Measurements from ENCODE around the gene NDOR1.

NDOR1 gene

GRCh38 chr9:137227853-137228505 lies 22.5 kb downstream of the NDOR1 start:
- H3K27ac ChIP-seq (ENCODE audit: low read depth, low read length): no peak overlapping the region
- peaks cover 5% of the 10 kb centered on the region for H3K4me1 ChIP-seq (ENCODE audit: insufficient read depth, low read length)
- H3K36me3 ChIP-seq (ENCODE audit: insufficient read depth, low read length): no peaks in the 10 kb centered on the region
- no peak overlapping the region for H3K9ac ChIP-seq (ENCODE audit: low read length)
- peaks cover 4 to 59% of the 10 kb centered on the region in 2 donors for H3K27me3 ChIP-seq (ENCODE audit: control insufficient read depth in 1 of 2, insufficient read depth in 2 of 2, low read length in 2 of 2)
- no peak overlapping the region for H3K4me3 ChIP-seq (ENCODE audit: low read depth in 1 of 2, low read length in 2 of 2)
- no peaks in the 10 kb centered on the region for H3K9me3 ChIP-seq (ENCODE audit: low read length)

- H3K4me3 ChIP-seq (ENCODE audit: low read depth in 1 of 2, low read length in 2 of 2): no peak overlapping the region
- peaks cover 4 to 64% of the 10 kb centered on the region in 2 donors for H3K27me3 ChIP-seq (ENCODE audit: control insufficient read depth in 1 of 2, insufficient read depth in 2 of 2, low read length in 2 of 2)
- no peaks in the 10 kb centered on the region for H3K36me3 ChIP-seq (ENCODE audit: insufficient read depth, low read length)
- no peak overlapping the region for H3K9ac ChIP-seq (ENCODE audit: low read length)
- peaks cover 5% of the 10 kb centered on the region for H3K4me1 ChIP-seq (ENCODE audit: insufficient read depth, low read length)
- H3K27ac ChIP-seq (ENCODE audit: low read depth, low read length): no peak overlapping the region
- H3K9me3 ChIP-seq (ENCODE audit: low read length): no peaks in the 10 kb centered on the region
Observed at GRCh38 chr9:137228506-137228967, 23.0 kb downstream of the NDOR1 start.

- Histone ChIP-seq H3K4me1 (ENCODE audit: insufficient read depth, low read length) (peaks cover under 1% of the 10 kb centered on the region), H3K27ac (ENCODE audit: low read depth, low read length) (no peak overlapping the region)
Observed at GRCh38 chr9:137228968-137229896, 23.7 kb downstream of the NDOR1 start.

GRCh38 chr9:137229903-137230704 lies 24.6 kb downstream of the NDOR1 start:
- Histone ChIP-seq H3K27me3 (ENCODE audit: control insufficient read depth in 1 of 2, insufficient read depth in 2 of 2, low read length in 2 of 2) (peaks cover 4 to 65% of the 10 kb centered on the region in 2 donors), H3K4me3 (ENCODE audit: low read depth in 1 of 2, low read length in 2 of 2) (no peak overlapping the region), H3K36me3 (ENCODE audit: insufficient read depth, low read length) (no peaks in the 10 kb centered on the region), H3K9me3 (ENCODE audit: low read length) (no peaks in the 10 kb centered on the region), H3K9ac (ENCODE audit: low read length) (no peak overlapping the region), H3K27ac (ENCODE audit: low read depth, low read length) (no peak overlapping the region), H3K4me1 (ENCODE audit: insufficient read depth, low read length) (no peaks in the 10 kb centered on the region)

More at GRCh38 chr9:137228968-137229896, 23.7 kb downstream of the NDOR1 start:
- no peaks in the 10 kb centered on the region for H3K36me3 ChIP-seq (ENCODE audit: insufficient read depth, low read length)
- peaks cover 4 to 64% of the 10 kb centered on the region in 2 donors for H3K27me3 ChIP-seq (ENCODE audit: control insufficient read depth in 1 of 2, insufficient read depth in 2 of 2, low read length in 2 of 2)
- no peaks in the 10 kb centered on the region for H3K9me3 ChIP-seq (ENCODE audit: low read length)
- no peak overlapping the region for H3K9ac ChIP-seq (ENCODE audit: low read length)
- H3K4me3 ChIP-seq (ENCODE audit: low read depth in 1 of 2, low read length in 2 of 2): no peak overlapping the region

- Histone ChIP-seq H3K9ac (ENCODE audit: low read length) (no peak within 1 kb of the TSS), H3K36me3 (ENCODE audit: insufficient read depth, low read length) (no peaks in the 10 kb centered on the region), H3K4me3 (ENCODE audit: low read depth in 1 of 2, low read length in 2 of 2) (no peak within 1 kb of the TSS), H3K27me3 (ENCODE audit: control insufficient read depth in 1 of 2, insufficient read depth in 2 of 2, low read length in 2 of 2) (peaks cover 4 to 72% of the 10 kb centered on the region in 2 donors), H3K9me3 (ENCODE audit: low read length) (no peaks in the 10 kb centered on the region), H3K27ac (ENCODE audit: low read depth, low read length) (no peak within 1 kb of the TSS), H3K4me1 (ENCODE audit: insufficient read depth, low read length) (peaks cover 6% of the 10 kb centered on the region)
Observed at GRCh38 chr9:137230705-137231371, 25.3 kb downstream of the NDOR1 start, which contains the start of gene SLC34A3. SLC34A3 (plus strand) TSS chr9:137230901; CDS start chr9:137231703, 802 bp downstream.

- H3K9ac ChIP-seq (ENCODE audit: low read length): no peak overlapping the region
- peaks cover 4 to 74% of the 10 kb centered on the region in 2 donors for H3K27me3 ChIP-seq (ENCODE audit: control insufficient read depth in 1 of 2, insufficient read depth in 2 of 2, low read length in 2 of 2)
- no peaks in the 10 kb centered on the region for H3K36me3 ChIP-seq (ENCODE audit: insufficient read depth, low read length)
- H3K4me3 ChIP-seq (ENCODE audit: low read depth in 1 of 2, low read length in 2 of 2): no peak overlapping the region
- no peaks in the 10 kb centered on the region for H3K9me3 ChIP-seq (ENCODE audit: low read length)
- peaks cover 13% of the 10 kb centered on the region for H3K4me1 ChIP-seq (ENCODE audit: insufficient read depth, low read length)
- H3K27ac ChIP-seq (ENCODE audit: low read depth, low read length): no peak overlapping the region
Observed at GRCh38 chr9:137231372-137232039, 26.0 kb downstream of the NDOR1 start.

GRCh38 chr9:137232101-137232500 lies 26.6 kb downstream of the NDOR1 start:
- Histone ChIP-seq H3K4me1 (ENCODE audit: insufficient read depth, low read length) (peaks cover 18% of the 10 kb centered on the region), H3K27ac (ENCODE audit: low read depth, low read length) (no peak overlapping the region), H3K9ac (ENCODE audit: low read length) (no peak overlapping the region), H3K9me3 (ENCODE audit: low read length) (no peaks in the 10 kb centered on the region), H3K27me3 (ENCODE audit: control insufficient read depth in 1 of 2, insufficient read depth in 2 of 2, low read length in 2 of 2) (peaks cover 4 to 70% of the 10 kb centered on the region in 2 donors), H3K4me3 (ENCODE audit: low read depth in 1 of 2, low read length in 2 of 2) (no peak overlapping the region), H3K36me3 (ENCODE audit: insufficient read depth, low read length) (no peaks in the 10 kb centered on the region)

GRCh38 chr9:137232510-137232909 lies 27.0 kb downstream of the NDOR1 start:
- Histone ChIP-seq H3K4me1 (ENCODE audit: insufficient read depth, low read length) (peaks cover 19% of the 10 kb centered on the region), H3K27me3 (ENCODE audit: control insufficient read depth in 1 of 2, insufficient read depth in 2 of 2, low read length in 2 of 2) (peaks cover 4 to 65% of the 10 kb centered on the region in 2 donors), H3K27ac (ENCODE audit: low read depth, low read length) (no peak overlapping the region), H3K9me3 (ENCODE audit: low read length) (no peaks in the 10 kb centered on the region), H3K36me3 (ENCODE audit: insufficient read depth, low read length) (no peaks in the 10 kb centered on the region), H3K9ac (ENCODE audit: low read length) (no peak overlapping the region), H3K4me3 (ENCODE audit: low read depth in 1 of 2, low read length in 2 of 2) (no peak overlapping the region)

GRCh38 chr9:137233143-137233980 lies 27.9 kb downstream of the NDOR1 start:
- no peak overlapping the region for H3K4me3 ChIP-seq (ENCODE audit: low read depth in 1 of 2, low read length in 2 of 2)
- H3K4me1 ChIP-seq (ENCODE audit: insufficient read depth, low read length): peaks cover 27% of the 10 kb centered on the region
- no peak overlapping the region for H3K9ac ChIP-seq (ENCODE audit: low read length)
- H3K27me3 ChIP-seq (ENCODE audit: control insufficient read depth in 1 of 2, insufficient read depth in 2 of 2, low read length in 2 of 2): peaks cover 4 to 60% of the 10 kb centered on the region in 2 donors
- H3K27ac ChIP-seq (ENCODE audit: low read depth, low read length): no peak overlapping the region
- no peaks in the 10 kb centered on the region for H3K9me3 ChIP-seq (ENCODE audit: low read length)
- H3K36me3 ChIP-seq (ENCODE audit: insufficient read depth, low read length): no peaks in the 10 kb centered on the region

Measured in muscle layer of colon (tissue), 2 donors.